ENCODE data around the gene PSENEN. TPM values are rescaled to one million over a fixed set of nuclear protein-coding genes. Genes with fewer than 3 reads are reported as not detected.

The PSENEN gene
- total and polyA plus RNA-seq, 9 of the 15 experiments (the other 6 are each of a cell fraction or from before 2014, with no cell fraction given): 34.5 to 299 (median 61.1) TPM

DNA sequence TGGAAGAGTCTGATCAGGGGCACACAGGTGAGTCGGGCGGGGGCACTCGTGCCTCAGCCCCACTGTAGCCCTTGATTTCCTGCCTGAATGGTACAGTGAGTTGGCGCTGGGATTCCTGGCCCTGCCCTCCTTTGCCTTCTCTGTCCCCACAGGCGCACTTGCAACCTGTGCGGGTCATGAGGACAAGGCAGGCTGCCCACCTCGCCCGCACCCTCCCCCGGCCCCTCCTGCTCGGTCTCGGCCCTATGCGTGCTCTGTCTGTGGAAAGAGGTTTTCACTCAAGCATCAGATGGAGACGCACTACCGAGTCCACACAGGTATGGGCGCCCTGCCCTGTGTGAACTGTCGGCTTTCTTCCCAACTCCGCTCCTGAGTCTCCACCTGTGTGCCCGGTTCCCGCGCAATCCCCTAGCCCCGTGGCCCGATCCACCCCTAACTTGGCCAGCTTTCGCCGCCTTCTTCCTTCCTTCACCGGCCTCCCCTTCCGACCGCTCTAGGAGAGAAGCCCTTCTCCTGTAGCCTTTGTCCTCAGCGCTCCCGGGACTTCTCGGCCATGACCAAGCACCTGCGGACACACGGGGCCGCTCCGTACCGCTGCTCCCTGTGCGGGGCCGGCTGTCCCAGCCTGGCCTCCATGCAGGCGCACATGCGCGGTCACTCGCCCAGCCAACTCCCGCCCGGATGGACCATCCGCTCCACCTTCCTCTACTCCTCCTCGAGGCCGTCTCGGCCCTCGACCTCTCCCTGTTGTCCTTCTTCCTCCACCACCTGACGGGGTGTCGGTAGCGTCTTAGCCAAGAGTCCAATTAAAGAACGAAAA is 29.3 kb upstream of the PSENEN start (continued):
- TF ChIP-seq KDM5B (IDR thresholded peaks at IDR 0.05; ENCODE audit: insufficient replicate concordance, low read depth, low read length) (peak; percentile 27), NRF1 (conservative IDR thresholded peaks at IDR 0.05 in 1 of 2, IDR thresholded peaks at IDR 0.05 in 1 of 2) (peak; percentile 86 to 89), CBX1 (IDR thresholded peaks at IDR 0.05; ENCODE audit: low read depth) (no peak), ZNF175 (CRISPR knock-in tag; IDR thresholded peaks at IDR 0.05; ENCODE audit: low read depth) (0 out of 2 replicates have a peak, but pooled peaks have one; percentile 4), ZNF766 (CRISPR knock-in tag; conservative IDR thresholded peaks at IDR 0.05) (no peak), SRF (CRISPR knock-in tag; IDR thresholded peaks at IDR 0.05) (no peak), HNRNPLL (IDR thresholded peaks at IDR 0.05; ENCODE audit: low read depth, low read length, poor library complexity, severe bottlenecking) (peak; percentile 21), LCOR (CRISPR knock-in tag; IDR thresholded peaks at IDR 0.05) (no peak), NCOA4 (IDR thresholded peaks at IDR 0.05; ENCODE audit: partially characterized antibody) (no peak), ZNF224 (CRISPR knock-in tag; IDR thresholded peaks at IDR 0.05) (no peak), ELF2 (CRISPR knock-in tag; IDR thresholded peaks at IDR 0.05) (no peak), BRD4 (IDR thresholded peaks at IDR 0.05) (no peak), GATA2 (CRISPR knock-in tag; IDR thresholded peaks at IDR 0.05) (no peak), SMARCE1 (IDR thresholded peaks at IDR 0.05) (no peak), ZNF77 (CRISPR knock-in tag; IDR thresholded peaks at IDR 0.05) (no peak), PURB (CRISPR knock-in tag; IDR thresholded peaks at IDR 0.05; ENCODE audit: low read depth) (no peak), MED1 (CRISPR knock-in tag; IDR thresholded peaks at IDR 0.05; ENCODE audit: borderline replicate concordance) (no peak)
- TF ChIP-seq, protein P1, sequence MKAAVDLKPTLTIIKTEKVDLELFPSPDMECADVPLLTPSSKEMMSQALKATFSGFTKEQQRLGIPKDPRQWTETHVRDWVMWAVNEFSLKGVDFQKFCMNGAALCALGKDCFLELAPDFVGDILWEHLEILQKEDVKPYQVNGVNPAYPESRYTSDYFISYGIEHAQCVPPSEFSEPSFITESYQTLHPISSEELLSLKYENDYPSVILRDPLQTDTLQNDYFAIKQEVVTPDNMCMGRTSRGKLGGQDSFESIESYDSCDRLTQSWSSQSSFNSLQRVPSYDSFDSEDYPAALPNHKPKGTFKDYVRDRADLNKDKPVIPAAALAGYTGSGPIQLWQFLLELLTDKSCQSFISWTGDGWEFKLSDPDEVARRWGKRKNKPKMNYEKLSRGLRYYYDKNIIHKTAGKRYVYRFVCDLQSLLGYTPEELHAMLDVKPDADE (conservative IDR thresholded peaks at IDR 0.05; ENCODE audit: control insufficient read depth, low read depth, low read length): no peak
- TF ChIP-seq, protein P2, sequence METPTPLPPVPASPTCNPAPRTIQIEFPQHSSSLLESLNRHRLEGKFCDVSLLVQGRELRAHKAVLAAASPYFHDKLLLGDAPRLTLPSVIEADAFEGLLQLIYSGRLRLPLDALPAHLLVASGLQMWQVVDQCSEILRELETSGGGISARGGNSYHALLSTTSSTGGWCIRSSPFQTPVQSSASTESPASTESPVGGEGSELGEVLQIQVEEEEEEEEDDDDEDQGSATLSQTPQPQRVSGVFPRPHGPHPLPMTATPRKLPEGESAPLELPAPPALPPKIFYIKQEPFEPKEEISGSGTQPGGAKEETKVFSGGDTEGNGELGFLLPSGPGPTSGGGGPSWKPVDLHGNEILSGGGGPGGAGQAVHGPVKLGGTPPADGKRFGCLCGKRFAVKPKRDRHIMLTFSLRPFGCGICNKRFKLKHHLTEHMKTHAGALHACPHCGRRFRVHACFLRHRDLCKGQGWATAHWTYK (CRISPR knock-in tag; IDR thresholded peaks at IDR 0.05): no peak
- TF ChIP-seq, protein P3, sequence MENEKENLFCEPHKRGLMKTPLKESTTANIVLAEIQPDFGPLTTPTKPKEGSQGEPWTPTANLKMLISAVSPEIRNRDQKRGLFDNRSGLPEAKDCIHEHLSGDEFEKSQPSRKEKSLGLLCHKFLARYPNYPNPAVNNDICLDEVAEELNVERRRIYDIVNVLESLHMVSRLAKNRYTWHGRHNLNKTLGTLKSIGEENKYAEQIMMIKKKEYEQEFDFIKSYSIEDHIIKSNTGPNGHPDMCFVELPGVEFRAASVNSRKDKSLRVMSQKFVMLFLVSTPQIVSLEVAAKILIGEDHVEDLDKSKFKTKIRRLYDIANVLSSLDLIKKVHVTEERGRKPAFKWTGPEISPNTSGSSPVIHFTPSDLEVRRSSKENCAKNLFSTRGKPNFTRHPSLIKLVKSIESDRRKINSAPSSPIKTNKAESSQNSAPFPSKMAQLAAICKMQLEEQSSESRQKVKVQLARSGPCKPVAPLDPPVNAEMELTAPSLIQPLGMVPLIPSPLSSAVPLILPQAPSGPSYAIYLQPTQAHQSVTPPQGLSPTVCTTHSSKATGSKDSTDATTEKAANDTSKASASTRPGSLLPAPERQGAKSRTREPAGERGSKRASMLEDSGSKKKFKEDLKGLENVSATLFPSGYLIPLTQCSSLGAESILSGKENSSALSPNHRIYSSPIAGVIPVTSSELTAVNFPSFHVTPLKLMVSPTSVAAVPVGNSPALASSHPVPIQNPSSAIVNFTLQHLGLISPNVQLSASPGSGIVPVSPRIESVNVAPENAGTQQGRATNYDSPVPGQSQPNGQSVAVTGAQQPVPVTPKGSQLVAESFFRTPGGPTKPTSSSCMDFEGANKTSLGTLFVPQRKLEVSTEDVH (IDR thresholded peaks at IDR 0.05; ENCODE audit: low read depth, partially characterized antibody): no peak
- TF ChIP-seq, protein P4, sequence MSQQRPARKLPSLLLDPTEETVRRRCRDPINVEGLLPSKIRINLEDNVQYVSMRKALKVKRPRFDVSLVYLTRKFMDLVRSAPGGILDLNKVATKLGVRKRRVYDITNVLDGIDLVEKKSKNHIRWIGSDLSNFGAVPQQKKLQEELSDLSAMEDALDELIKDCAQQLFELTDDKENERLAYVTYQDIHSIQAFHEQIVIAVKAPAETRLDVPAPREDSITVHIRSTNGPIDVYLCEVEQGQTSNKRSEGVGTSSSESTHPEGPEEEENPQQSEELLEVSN (IDR thresholded peaks at IDR 0.05; ENCODE audit: borderline replicate concordance in 1 of 2, extremely low read depth in 1 of 2, insufficient read depth in 1 of 2, insufficient read length in 1 of 2, low read depth in 1 of 2, low read length in 1 of 2, poor library complexity in 1 of 2, severe bottlenecking in 1 of 2): peak; percentile 83 to 87
